Fibroblast of skin of right biceps (primary cell): ENCODE data around the gene NPR2.

Experiments
- DNase-seq: peaks from one replicate; pipeline ENCODE4 v3.0.0-alpha.2; 2013

Gene NPR2

DNA sequence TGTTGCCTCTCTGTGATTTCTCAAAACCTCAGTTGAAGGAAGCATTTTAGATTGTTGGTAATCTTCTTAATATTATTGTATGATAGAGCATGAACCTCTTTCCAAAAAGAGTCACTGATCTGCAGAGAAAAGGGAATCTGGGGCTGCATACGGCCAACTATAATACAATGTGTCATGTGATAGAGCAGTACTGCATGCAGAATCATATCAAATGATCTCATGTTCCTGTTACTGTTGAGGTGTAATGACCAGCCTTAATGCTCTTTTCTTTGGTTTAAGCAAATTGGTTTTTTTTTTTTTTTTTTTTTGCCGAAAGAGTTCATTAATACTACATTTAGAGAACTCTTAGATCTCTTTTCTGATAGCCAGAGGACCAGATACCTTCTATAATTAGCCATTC is 24.4 kb upstream of the NPR2 start:
- DNase-seq = no peak

DNA sequence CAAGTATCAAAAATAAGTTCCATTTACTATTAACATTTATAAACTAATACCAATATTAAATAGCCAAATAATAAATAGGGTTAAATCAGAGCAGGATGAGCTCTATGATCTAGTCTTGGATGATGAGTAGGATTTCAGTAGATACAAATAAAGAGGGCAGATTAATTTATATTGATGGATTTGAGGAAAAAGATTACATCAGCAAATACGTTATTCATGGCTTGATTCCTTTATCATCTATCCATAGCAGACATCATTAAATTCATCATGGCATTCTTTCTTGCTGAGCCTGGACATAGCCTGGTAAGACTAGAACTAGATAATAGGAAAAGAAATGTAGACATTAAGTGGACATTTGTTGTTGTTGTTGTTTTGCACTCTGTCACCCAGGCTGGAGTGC is 23.9 kb upstream of the NPR2 start:
- DNase-seq = no peak

DNA sequence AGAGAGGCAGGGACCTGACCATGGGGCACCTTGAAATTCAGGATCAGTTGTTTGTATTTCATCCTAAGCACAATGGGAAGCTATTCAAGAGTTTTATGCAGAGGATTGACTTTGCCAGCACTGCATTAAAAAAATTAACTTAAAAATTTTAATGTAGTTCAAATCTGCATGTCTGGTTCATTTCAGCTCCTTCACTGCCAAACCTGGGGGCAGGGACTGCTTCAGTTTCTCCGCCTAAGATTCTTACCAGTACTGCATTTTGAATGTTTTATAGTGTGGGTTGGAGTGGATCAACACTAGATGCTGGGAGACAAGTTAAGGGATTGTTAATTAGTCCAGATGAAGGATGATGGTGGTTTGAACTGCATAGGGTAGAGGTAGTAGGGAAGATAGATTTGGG is 21.6 kb upstream of the NPR2 start:
- DNase-seq = no peak

DNA sequence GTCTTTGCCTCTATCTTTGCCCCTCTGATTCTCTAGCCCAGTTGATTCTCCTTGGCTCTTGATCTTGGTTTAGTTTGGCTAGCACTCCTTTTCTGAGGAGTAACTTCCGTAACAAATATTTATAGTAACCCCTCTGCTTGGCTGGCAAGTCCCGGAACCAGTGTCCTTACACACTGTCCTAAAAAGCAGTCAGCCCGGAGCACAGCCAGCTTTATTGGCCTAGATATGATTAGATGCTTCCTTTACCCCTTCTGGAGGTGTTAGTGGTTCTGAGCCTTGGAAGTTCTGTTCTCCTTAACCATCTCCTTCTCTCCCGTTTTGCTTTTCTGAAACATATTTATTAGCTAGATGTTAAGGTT is 20.3 kb upstream of the NPR2 start:
- no peak for DNase-seq

DNA sequence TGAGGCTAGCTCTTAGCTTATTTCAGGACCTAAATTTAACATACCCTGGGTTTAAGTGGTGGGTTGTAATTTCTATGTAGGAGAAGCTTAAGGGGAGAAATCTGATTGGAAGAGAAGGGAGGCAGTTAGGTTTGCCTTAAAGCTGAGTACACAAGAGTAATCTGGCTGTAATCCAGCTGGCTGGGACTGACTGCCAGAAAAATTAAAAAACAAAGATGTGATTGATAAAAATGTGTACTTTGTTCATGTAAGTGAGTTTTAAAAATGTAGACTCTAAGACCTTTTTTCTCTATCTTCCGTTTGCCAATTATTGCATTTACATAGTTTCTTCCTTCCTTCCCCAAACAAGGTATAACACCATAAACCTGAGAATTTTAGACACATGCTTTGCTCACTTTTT is 19.9 kb upstream of the NPR2 start:
- no peak for DNase-seq

DNA sequence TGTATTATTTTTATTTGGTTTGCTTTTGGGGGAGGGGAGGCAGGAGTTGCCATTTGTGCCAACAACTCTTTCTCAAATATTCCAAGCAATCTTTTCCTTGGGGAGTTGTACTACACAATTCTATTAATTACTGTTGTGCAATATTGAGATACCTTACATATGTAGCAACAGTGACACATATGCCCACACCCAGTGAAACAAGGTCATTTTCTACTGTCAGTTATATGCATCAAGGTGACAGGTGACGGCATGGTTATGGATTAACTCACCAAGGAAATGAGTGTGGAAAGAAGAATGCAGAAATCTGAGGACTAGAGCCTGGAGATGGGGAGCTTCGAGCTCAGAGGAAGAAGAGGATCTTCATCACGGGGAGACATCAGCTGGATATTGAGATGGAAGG is 19.4 kb upstream of the NPR2 start:
- no peak for DNase-seq

DNA sequence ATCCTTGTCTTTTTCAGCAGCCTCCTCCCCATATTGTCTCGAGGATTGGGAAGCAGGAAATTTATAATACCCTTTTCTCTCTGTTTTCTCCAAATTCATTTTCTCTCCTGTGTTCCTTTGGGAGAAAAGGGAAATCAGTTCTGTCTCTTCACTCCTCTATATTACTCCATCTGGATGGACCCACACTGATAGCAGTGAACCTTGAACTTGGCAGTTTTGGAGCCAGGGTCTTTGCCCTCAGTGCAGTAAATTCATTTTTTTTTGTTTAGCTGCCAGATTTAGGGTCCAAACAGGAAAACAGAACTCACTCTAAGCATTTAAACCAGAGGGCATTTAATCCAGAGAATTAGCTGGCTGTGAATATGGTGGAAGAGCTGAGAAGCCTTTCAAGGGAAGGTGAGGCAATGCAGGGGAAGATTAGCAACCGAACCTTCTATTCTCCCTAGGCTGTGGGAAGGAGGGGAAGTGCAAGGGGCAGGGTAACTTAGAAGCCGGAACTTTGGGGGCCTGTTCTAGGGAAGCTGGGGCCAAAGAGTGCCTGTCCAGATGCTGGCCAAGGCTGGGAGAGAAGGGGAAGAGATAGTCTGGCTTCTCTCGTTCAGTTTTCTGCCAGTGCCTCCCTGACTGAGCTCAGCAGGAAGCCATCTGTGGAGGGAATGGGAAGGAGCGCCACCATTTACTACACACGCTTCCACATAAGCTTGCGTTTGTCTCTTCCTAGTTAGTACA is 16.3 kb upstream of the NPR2 start:
- no peak for DNase-seq

DNA sequence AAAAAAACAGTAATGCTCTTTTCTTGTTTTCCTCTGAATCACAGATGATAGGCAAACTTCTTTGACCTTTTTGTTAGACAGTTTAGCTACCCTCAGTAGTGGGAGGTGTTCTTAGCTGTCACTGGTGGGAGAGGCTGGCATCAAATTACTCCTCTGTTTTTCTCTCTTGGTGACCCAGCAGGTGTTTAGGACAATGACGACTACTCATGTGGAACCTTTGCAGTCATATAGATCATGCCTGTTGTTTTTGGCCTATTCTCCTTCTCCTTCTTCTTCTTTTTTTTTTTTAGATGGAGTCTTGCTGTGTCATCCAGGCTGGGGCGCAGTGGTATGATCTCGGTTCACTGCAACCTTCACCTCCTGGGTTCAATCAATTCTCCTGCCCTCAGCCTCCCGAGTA is 15.4 kb upstream of the NPR2 start:
- no peak for DNase-seq

DNA sequence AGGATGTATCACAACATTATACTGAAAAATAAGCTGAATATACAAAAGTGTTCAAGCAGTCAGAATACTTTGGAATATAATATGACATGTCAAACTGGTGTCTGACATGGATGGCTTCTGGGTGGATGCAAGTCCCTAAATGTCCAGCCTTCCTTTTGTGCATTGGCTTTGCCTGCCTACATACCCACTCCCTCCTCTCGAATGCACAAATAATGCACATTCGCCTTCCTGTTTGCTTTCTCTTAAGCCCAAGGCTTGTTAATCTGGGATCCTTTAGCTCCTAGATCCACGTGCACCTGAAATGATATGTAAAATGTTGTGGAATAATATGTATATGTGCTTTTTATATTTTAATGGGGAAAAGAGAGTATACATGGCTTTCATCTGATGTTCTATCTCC is 12.9 kb upstream of the NPR2 start:
- no peak for DNase-seq

DNA sequence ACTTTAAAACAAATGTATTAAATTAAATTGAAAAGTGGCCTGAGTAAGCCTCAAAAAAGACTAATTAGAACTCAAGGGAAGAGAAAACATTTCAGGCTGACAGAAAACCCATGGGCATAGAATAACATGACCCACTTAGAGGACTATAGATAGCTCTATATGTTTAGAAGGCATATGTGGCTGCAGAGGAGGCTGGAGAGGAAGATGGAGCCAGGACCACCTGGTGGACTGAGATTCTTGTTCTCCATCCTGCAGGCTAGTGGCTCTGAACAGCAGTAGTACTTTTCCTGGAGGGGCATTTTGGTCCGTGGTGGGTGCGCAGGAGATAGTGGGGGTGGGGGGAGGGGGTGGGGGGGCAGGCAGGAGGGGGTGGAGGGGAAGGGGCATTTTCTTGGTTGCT is 10.3 kb upstream of the NPR2 start:
- no peak for DNase-seq

DNA sequence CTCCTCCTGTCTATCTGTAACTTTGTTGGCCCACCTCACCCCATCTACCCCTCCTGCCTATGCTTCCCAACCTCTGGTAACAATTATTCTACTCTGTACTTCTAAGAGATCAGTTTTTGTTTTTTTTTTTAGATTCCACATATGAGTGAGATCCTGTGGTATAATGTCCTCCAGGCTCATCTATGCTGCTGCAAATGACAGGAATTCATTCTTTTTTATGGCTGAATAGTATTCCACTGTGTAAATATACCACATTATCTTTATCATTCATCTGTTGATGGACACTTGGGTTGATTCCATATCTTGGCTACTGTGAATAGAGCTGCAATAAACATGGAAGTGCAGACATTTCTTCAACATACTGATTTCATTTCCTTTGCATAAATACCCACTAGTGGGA is 8.0 kb upstream of the NPR2 start:
- no peak for DNase-seq

DNA sequence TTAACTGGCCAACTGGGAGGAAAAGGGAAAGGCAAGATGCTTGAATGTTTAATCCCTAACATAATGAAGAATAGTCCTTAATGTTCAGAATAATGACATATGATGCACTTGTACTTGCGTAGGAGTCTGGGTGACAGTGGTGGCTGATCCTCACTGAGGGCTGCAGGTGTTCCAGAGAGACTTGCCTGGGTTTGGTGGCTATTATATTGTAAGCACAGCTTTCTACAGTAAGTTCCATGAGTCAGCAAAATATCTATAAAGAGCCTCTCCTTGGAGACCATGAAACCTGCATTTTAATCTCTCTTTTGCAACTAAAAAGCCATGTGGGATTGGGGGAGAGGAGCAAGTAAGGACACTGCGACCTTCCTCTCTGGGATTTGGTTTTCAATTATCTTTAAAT is 1.9 kb upstream of the NPR2 start:
- DNase-seq = no peak

DNA sequence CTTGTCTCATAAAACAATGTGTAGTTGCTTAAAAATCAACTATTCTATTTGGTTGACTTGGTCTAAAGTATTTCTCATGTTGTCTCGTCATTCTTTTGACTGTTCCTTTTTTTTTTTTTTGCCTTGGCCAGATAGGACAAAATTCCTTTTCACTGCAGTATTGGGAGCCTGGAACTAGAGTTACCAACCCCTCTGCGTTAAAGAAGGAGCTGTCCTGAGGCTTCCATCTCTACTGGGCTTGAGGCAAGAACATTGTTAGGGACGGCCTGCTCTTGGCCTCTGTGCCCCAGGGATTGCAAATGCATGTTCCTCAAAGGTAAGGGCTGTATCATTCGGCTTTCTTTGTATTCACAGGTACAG is 1.4 kb upstream of the NPR2 start:
- DNase-seq = no peak

DNA sequence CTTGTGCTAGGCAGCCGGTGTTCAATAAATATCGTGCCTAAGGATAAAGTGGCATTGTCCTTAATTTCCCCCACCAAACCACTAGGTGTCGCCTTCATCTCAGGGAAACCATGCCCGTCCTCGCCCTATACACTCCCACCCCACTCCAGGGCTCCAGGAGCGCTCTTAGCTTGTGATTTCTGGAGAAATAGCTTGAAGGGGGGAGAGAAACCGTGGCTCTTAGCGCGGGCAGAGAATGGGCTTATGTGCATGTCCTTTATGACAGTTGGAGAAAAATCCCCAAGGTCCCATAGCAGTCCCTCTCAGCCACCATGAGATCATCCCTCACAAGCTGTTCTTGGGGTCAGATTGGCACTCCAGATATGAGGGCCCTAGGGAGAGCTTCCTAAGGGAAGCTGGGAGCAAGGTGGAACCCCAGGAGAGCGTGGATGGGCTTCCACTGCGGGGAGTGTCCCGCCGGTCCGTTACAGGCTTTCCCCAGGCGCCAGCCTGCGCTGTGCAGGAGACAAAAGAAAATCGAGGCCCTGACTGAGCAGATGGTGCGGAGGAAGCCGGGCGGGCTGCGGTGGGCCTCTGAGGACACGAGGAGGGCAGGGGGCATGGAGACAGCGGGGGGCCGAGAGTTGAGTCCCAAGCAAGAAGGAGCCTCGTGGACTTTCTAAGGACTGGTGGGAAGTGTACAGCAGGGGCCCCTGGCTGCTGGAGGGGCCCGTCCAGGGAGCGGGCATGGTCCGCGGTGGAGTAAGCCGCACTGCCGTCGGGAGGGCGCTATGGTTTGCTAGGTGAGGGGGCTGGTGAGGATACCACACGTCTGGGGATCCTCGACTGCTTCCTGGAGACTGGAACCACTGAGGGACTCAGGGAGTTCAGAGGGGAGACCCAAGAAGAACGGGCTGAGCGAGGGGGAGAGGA is 750 bp upstream of the NPR2 start:
- DNase-seq = peak; percentile 89

DNA sequence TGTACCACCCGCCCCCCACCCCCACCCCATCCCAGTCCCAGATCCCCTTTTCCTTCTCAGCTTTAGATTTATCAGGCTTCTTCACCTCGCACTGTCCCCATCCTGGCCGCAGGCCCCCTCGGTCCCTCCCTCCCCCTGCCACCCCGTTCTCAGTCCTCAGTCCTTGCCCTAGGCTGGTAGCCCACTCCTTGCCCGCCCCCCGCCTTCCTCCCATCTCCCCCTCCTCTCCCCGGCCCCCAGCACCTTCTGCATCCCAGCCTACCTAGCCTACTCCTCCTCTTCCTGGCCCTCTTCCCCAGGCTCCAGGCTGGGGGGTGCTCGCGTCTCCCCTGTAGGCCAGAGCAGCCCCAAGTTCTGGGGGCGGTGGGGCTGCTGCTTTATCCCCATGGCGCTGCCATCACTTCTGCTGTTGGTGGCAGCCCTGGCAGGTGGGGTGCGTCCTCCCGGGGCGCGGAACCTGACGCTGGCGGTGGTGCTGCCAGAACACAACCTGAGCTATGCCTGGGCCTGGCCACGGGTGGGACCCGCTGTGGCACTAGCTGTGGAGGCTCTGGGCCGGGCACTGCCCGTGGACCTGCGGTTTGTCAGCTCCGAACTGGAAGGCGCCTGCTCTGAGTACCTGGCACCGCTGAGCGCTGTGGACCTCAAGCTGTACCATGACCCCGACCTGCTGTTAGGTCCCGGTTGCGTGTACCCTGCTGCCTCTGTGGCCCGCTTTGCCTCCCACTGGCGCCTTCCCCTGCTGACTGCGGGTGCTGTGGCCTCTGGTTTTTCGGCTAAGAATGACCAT is 828 bp downstream of the NPR2 start:
- DNase-seq = no peak

DNA sequence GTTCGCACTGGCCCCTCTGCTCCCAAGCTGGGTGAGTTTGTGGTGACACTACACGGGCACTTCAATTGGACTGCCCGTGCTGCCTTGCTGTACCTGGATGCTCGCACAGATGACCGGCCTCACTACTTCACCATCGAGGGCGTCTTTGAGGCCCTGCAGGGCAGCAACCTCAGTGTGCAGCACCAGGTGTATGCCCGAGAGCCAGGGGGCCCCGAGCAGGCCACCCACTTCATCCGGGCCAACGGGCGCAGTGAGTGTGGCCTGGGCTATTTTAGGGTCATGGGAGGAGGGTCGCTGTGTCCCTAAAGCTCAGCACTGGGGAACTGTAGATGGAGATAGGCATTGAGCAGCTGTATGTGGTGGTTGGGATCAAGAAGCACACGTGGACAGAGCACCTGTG is 1.4 kb downstream of the NPR2 start:
- no peak for DNase-seq

DNA sequence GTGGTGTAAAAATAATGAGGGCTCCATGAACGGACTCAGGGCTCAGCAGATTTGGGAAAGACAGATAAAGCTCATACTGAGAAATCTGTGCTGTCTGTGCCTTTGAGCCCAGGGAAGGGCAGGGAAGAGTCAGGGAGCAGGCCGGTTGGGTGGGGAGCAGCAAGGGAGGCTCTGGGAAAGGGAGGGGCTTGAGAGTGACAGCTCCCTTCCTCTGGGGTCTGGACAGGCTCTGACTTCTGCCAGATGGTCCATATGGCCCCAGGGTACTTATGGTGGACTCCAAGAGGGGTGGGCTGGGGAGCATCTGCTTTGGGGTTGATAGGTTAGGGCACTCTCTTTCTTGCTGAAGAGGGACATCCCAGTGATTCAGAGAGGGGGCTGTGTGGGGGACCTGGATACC is 2.1 kb downstream of the NPR2 start:
- DNase-seq = no peak

DNA sequence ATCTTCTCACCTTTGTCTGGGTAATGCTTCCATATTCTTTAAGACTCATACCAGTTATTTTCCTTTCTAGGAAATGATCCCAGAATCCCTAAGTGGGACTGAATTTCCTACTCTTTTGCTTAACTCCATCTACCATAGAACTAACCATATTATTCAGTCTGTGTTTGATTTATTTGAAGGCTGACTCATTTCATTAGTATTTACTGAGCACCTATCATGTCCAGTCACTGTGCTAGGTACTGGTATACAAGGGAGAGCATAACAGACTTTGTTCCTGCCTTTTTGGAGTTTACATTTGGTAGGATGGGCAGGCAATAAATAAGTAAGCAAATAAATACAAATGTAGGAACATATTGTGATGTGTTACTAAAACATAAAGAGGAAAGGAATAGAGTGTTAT is 4.3 kb downstream of the NPR2 start:
- no peak for DNase-seq

DNA sequence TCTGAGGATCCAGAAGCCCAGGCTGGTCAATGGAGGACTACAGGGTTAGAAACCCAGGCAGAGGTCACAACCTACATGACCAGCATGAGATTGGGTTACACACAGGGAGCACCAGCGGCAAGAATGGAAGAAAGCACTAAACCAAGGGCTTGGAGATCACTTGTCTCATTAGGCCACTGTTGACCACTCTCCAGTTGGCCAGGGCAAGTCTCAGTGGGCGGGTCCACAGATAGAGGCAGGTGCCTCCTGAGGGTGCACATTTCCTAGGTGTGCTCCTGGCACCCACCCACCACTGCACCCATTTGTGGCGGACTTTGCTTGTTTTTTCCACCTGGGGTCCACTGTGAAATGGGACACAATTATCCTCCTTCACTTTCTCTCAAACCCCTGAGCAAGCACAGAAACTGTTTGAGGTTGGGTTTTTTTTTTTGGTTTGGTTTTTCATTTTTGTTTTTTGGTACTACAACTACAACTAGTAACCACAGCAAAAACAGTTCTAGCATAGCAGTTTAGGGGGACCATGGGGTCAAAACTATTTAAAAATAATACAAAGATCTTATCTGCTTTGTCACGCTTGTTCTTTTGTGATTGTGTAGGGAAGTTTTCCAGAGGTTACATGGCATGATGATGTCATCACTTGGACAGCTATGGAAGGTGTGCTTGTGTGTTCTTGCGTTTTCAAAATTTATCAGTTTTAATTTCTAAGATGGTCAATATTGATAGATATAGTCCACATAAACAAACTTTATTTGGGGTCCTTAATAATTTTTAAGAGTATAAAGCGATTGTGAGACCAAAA is 6.1 kb downstream of the NPR2 start:
- no peak for DNase-seq

DNA sequence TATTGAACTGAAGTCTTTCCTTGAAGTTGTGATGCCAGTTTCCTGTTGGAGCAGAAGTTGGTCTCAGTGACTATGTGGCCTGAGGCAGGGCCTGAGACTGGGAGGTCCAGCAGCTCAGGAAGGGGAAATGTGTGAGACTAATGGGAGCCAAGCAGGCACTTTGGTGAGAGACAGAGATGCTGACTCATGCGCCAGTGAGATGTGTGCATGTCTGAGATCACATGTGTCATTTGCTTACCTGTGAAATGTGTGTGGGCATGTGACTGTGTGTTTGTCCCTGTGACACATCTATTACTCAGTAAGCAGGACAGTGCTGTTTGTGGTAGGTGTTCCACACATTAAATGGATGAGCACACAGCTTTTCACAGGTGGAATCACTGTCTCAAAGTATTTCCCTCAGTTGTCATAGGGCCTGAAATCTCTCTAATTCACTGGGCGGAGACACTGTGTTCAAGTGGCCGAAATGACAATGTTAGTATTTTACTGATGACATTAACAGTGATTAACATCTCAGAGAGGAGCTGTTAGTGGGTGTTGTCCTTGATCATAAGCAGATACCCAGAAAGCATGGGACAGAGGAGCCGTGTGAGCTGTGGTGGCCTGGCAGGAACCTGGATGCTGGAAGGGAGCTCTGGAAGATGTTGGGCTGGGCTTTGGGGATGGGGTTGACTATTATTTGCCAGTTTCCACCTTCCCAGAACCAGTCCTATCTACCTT is 7.4 kb downstream of the NPR2 start:
- peak; percentile 65 for DNase-seq

DNA sequence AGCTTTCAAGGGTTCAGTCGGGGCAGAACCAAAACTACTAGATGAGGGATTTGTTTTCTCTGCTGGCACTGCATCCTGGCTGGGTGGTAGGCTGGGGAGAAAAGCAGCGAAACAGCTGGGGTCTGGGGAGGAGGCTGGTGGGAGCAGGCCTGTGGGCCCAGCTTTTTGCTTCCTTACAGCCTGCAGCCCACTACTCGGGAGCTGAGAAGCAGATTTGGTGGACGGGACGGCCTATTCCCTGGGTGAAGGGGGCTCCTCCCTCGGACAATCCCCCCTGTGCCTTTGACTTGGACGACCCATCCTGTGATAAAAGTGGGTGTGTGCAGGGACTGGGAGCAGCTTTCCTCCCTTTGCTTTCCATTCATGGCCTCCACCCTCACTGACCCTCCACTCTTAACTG is 9.1 kb downstream of the NPR2 start:
- no peak for DNase-seq
